Epithelial cell of esophagus (primary cell): ENCODE results near the gene DRD5.
"Not testable (repeated sequence)": the region's sequence is repeated elsewhere in the genome, so short reads cannot be mapped to it uniquely, and the experiment has no call there.

Source experiments
- DNase-seq: peaks from one replicate; pipeline ENCODE4 v3.0.0; 2010; ENCODE audit warnings: low read depth
- H3K4me3 ChIP-seq: 2 replicates; pipeline ENCODE4 v1.5.1; 2011; ENCODE audit warnings: mild to moderate bottlenecking, low read length, control low read depth
- CTCF ChIP-seq: IDR thresholded peaks from 2 replicates; pipeline ENCODE4 v1.5.1; 2011; ENCODE audit warnings: low read depth, mild to moderate bottlenecking, low read length, control low read depth, inconsistent platforms; ENCODE audit not compliant: insufficient read depth; ENCODE audit errors: missing control alignments

DRD5 gene

GRCh38 chr4:9764155-9764696, 17.2 kb upstream of the DRD5 start:
- no peak overlapping the region for H3K4me3 ChIP-seq
- TF ChIP-seq CTCF = no peak
- no peak for DNase-seq

GRCh38 chr4:9765091-9765490, 16.3 kb upstream of the DRD5 start:
- peak; percentile 48 for DNase-seq
- no peak overlapping the region for H3K4me3 ChIP-seq
- TF ChIP-seq CTCF = peak; percentile 67

- DNase-seq = no peak
Measured at GRCh38 chr4:9769321-9769720, 12.1 kb upstream of the DRD5 start.

GRCh38 chr4:9771034-9771433, 10.4 kb upstream of the DRD5 start:
- H3K4me3 ChIP-seq = no peak overlapping the region
- no peak for TF ChIP-seq CTCF
- peak; percentile 96 for DNase-seq

More at GRCh38 chr4:9769321-9769720, 12.1 kb upstream of the DRD5 start:
- H3K4me3 ChIP-seq = no peak overlapping the region
- no peak for TF ChIP-seq CTCF

- TF ChIP-seq CTCF = no peak
- no peak for DNase-seq
- H3K4me3 ChIP-seq = no peak overlapping the region
Measured at GRCh38 chr4:9773471-9773870, 8.0 kb upstream of the DRD5 start.

GRCh38 chr4:9782136-9782436, 652 bp downstream of the DRD5 start:
- no peak for TF ChIP-seq CTCF
- no peak for DNase-seq
- no peak overlapping the region for H3K4me3 ChIP-seq

GRCh38 chr4:9785891-9786290, 4.5 kb downstream of the DRD5 start:
- H3K4me3 ChIP-seq, DNase-seq: not testable (repeated sequence)

GRCh38 chr4:9792381-9792780, 10.9 kb downstream of the DRD5 start:
- TF ChIP-seq CTCF = no peak
- peak; percentile 57 for DNase-seq
- H3K4me3 ChIP-seq = no peak overlapping the region

- not testable (repeated sequence) for H3K4me3 ChIP-seq
- peak; percentile 13 for DNase-seq
Measured at GRCh38 chr4:9796641-9797040, 15.2 kb downstream of the DRD5 start.
